Activated naive CD8-positive, alpha-beta T cell treated with anti-CD3 and anti-CD28 coated beads, Interleukin-2, amount 50 U/mL, for 24 hours (primary cell): ENCODE results near the gene ATRNL1.
"Not testable (repeated sequence)": the region's sequence is repeated elsewhere in the genome, so short reads cannot be mapped to it uniquely, and the experiment has no call there.

ENCODE experiments used
- ATAC-seq: fragments of 150-1000 bp; cut with Tn5 transposase; one replicate; pipeline ENCODE4 v1.10.0; 2021
- DNase-seq: peaks from one replicate; pipeline ENCODE4 v3.0.0; 2021
- H3K27ac Mint-ChIP-seq: one replicate; pipeline ENCODE4 v1.8.0; 2021; ENCODE audit warnings: mild to moderate bottlenecking, mixed read lengths
- H3K27me3 Mint-ChIP-seq: one replicate; pipeline ENCODE4 v1.8.0; 2021; ENCODE audit warnings: mixed read lengths
- H3K36me3 Mint-ChIP-seq: one replicate; pipeline ENCODE4 v1.8.0; 2021; ENCODE audit warnings: low read depth, mixed read lengths
- H3K4me1 Mint-ChIP-seq: one replicate; pipeline ENCODE4 v1.8.0; 2021; ENCODE audit warnings: mixed read lengths
- H3K4me3 Mint-ChIP-seq: one replicate; pipeline ENCODE4 v1.8.0; 2021; ENCODE audit warnings: mild to moderate bottlenecking, moderate library complexity, mixed read lengths
- H3K9me3 Mint-ChIP-seq: one replicate; pipeline ENCODE4 v1.8.0; 2021; ENCODE audit warnings: mixed read lengths

The ATRNL1 gene

DNA sequence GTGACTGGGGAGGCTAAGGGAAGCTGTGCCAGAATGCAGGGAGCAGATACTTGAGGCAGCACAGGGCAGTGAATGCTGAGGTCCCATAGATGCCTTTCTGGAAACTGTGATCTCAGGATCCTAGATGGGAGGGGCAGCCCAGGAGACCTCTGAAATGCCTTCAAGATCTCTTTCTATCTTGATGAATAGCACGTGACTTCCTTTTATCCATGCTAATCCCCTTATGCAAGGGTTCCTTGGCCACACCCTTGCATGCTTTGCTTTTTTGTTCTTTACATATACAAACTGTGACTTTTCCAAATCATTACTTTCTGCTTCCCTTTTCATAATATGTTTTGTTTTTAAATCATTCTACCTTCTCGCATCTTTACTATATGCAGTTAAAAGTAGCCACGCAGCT is 14.7 kb downstream of the ATRNL1 start:
- Mint-ChIP-seq H3K36me3 (no peaks in the 10 kb centered on the region), H3K4me1 (no peaks in the 10 kb centered on the region), H3K27me3 (peaks cover 10% of the 10 kb centered on the region), H3K27ac (no peak overlapping the region), H3K9me3 (peaks cover 26% of the 10 kb centered on the region), H3K4me3 (no peak overlapping the region)
- DNase-seq = no peak
- ATAC-seq = no peak

DNA sequence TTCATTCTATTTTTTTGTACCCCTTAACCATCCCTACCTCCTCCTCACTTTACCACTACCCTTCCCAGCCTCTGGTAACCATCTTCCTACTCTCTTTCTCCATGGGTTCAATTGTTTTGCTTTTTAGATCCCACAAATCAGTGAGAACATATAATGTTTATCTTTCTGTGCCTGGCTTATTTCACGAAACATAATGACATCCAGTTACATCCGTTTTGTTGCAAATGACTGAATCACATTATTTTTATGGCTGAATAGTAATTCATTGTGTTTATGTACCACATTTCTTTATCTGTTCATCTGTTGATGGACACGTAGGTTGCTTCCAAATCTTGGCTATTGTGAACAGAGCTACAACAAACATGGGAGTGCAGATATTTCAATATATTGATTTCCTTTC is 24.1 kb downstream of the ATRNL1 start:
- Mint-ChIP-seq H3K27me3 (peaks cover 13% of the 10 kb centered on the region), H3K36me3 (no peaks in the 10 kb centered on the region)

DNA sequence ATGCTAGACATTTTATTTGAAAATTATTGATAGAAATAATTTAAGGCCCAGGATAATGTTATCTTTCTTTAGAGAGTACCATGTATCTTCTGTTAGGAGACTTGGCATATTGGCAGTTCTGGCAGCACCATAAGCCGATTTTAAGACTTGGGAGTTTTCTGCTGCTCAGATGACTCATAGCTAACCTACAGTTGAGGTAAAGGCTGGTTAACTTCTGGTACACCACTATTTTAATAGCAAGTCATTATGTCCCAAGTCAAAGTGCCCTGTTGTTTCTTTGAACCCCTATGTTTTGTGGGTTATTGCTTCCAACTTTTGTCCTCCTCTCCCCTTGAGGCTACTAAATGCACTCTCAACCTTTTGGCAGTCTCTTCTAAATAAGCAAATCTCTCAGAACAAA is 25.2 kb downstream of the ATRNL1 start:
- Mint-ChIP-seq H3K9me3 (no peaks in the 10 kb centered on the region), H3K4me3 (no peak overlapping the region), H3K4me1 (no peaks in the 10 kb centered on the region), H3K27ac (no peak overlapping the region), H3K36me3 (no peaks in the 10 kb centered on the region), H3K27me3 (peaks cover 9% of the 10 kb centered on the region)
- DNase-seq = no peak
- ATAC-seq = no peak

More for the DNA sequence above, 24.1 kb downstream of the ATRNL1 start:
- Mint-ChIP-seq H3K4me3 (no peak overlapping the region), H3K4me1 (no peaks in the 10 kb centered on the region), H3K9me3 (peaks cover 3% of the 10 kb centered on the region), H3K27ac (no peak overlapping the region)
- no peak for ATAC-seq
- no peak for DNase-seq

DNA sequence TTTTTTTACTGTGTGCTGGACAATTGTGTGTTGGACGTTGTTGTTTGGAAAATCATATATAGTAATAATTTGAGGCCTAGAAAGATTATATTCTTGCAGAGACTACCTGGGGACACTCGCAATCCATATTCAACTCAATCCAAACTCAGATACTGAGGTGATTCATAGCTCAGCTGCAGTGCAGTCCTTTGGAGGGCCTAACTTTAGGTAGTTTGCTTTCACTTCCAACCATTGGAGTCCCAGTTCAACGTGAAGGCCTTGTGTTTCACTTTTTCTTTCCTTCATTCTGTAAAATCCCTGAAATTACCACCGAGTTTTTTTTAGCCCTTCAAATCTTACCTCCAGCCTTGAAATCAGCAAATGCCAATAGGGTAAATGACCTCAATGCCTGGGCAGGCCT is 32.3 kb downstream of the ATRNL1 start:
- Mint-ChIP-seq H3K36me3 (no peaks in the 10 kb centered on the region), H3K4me1 (no peaks in the 10 kb centered on the region)

DNA sequence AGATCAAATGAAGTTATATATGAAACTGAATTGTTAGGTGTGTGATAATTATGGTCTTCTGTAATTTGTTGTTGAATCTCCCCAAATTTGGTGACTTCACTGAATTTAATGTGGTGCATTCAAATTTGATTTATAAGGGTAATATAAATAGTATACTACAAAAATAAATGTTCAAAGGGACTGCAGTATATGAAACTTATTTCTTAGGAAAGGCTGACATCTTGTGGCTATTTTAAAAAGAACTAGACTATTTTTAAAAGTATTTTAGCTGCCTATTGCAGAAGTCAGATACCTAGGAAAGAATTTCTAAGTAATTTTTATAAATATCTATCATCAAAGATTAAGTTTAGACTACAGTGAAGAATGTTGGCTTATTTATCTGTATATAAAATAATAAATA is 36.6 kb downstream of the ATRNL1 start:
- Mint-ChIP-seq H3K27me3 (no peaks in the 10 kb centered on the region), H3K4me1 (no peaks in the 10 kb centered on the region), H3K27ac (no peak overlapping the region), H3K36me3 (no peaks in the 10 kb centered on the region), H3K9me3 (no peaks in the 10 kb centered on the region), H3K4me3 (no peak overlapping the region)
- no peak for DNase-seq
- no peak for ATAC-seq

More for the DNA sequence above, 32.3 kb downstream of the ATRNL1 start:
- H3K27ac Mint-ChIP-seq = no peak overlapping the region
- H3K27me3 Mint-ChIP-seq = no peaks in the 10 kb centered on the region
- H3K4me3 Mint-ChIP-seq = no peak overlapping the region
- no peak for ATAC-seq
- H3K9me3 Mint-ChIP-seq = no peaks in the 10 kb centered on the region
- no peak for DNase-seq

DNA sequence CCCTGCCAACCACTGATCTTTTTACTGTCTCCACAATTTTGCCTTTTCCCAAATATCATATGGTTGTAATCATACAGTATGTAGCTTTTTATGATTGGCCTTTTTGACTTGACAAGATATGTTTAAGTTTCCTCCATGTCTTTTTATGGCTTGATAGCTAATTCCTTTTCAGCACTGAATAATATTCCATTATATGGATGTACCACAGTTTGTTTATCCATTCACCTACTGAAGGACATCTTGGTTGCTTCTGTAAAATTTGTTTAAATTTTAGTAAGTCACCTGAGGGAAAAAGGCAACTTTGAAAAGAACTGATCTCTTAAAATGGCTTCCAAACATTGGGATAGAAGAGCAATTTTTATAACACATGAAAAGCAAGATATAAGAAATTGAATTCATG is 43.5 kb downstream of the ATRNL1 start:
- H3K36me3 Mint-ChIP-seq = no peaks in the 10 kb centered on the region
- DNase-seq (no peak), ATAC-seq (no peak)
- H3K27me3 Mint-ChIP-seq = peaks cover 3% of the 10 kb centered on the region
- H3K9me3 Mint-ChIP-seq = peaks cover 5% of the 10 kb centered on the region
- no peak overlapping the region for H3K4me3 Mint-ChIP-seq
- no peak overlapping the region for H3K27ac Mint-ChIP-seq
- no peaks in the 10 kb centered on the region for H3K4me1 Mint-ChIP-seq

DNA sequence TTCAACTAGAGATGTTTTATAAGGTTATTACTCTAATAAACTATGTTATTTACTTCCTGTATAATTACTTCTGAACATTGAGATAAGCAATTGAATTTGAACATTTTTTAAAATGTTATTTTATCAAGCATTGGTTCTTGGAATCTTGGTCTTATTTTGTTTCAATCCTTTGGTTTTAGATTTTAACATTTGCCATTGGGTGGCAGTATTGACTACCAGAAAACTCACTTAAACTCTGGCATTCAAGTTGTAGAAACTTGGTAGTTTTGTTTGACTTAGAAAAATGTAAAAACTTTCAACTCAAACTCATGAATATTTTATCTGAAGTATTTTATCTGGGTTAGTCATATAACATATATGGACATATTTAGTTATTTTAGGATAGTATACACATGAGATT is 48.1 kb downstream of the ATRNL1 start:
- Mint-ChIP-seq H3K4me3 (no peak overlapping the region), H3K27me3 (peaks cover 3% of the 10 kb centered on the region), H3K4me1 (no peaks in the 10 kb centered on the region), H3K36me3 (no peaks in the 10 kb centered on the region), H3K27ac (no peak overlapping the region), H3K9me3 (peaks cover 5% of the 10 kb centered on the region)
- no peak for DNase-seq
- no peak for ATAC-seq

DNA sequence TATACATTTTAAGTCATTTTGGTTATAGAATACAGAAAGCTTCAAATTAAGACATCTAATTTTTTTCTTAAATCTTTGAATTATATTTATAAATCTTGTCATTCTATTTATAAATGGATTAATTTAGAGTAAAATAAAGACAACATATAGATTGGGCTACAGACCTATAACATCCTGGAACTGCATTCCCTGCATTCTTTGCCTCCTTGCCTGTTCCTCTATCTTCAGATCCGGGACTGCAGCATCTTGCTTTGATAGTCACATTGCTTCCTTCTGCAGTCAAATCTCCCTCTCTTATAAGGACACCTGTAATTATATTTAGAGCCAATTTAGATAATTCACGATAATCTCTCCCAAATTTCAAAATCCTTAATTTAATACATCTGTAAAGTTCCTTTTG is 64.2 kb downstream of the ATRNL1 start:
- Mint-ChIP-seq H3K36me3 (no peaks in the 10 kb centered on the region), H3K4me1 (no peaks in the 10 kb centered on the region), H3K27ac (no peak overlapping the region), H3K9me3 (no peaks in the 10 kb centered on the region), H3K4me3 (no peak overlapping the region), H3K27me3 (peaks cover 6% of the 10 kb centered on the region)
- ATAC-seq (no peak), DNase-seq (no peak)

DNA sequence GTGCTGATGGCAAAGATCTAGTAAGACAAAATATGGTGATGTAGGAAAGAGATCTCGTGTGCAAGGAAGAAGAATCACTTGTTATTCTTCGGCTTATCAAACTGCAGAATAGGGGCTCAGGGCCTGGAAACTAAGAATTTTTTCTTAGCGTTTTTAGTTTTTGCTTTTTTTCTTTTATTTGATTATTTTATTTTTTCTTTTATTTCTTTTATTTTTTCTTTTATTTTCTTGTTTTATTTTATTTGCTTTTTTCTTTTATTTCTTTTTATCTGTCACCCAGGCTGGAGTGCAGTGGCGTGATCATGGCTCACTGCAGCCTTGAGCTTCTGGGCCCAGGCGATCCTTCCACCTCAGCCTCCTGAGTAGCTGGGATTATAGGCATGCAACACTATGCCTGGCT is 70.0 kb downstream of the ATRNL1 start:
- no peaks in the 10 kb centered on the region for H3K36me3 Mint-ChIP-seq
- H3K27ac Mint-ChIP-seq = no peak overlapping the region
- H3K9me3 Mint-ChIP-seq = no peaks in the 10 kb centered on the region
- H3K4me3 Mint-ChIP-seq = no peak overlapping the region
- ATAC-seq = no peak
- peaks cover 5% of the 10 kb centered on the region for H3K27me3 Mint-ChIP-seq
- no peaks in the 10 kb centered on the region for H3K4me1 Mint-ChIP-seq
- no peak for DNase-seq

DNA sequence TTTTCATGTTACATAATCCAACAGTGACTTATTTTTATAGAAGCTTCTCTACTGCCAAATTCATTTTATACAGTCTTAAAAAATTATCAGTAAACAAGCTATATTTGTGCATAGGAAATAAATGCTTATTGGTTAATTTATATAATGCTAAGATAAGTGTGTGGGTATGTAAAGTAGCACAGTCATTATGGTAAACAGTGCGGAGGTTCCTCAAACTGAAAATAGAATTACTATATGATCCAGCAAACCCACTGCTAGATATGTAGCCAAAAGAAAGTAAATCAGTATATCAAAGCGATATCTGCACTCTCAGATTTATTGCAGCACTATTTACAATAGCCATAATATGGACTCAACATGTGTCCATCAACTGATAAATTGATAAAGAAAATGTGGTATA is 71.1 kb downstream of the ATRNL1 start:
- Mint-ChIP-seq H3K27ac (no peak overlapping the region), H3K27me3 (peaks cover 5% of the 10 kb centered on the region), H3K4me1 (no peaks in the 10 kb centered on the region), H3K9me3 (no peaks in the 10 kb centered on the region), H3K36me3 (no peaks in the 10 kb centered on the region), H3K4me3 (no peak overlapping the region)
- no peak for DNase-seq
- ATAC-seq = no peak

DNA sequence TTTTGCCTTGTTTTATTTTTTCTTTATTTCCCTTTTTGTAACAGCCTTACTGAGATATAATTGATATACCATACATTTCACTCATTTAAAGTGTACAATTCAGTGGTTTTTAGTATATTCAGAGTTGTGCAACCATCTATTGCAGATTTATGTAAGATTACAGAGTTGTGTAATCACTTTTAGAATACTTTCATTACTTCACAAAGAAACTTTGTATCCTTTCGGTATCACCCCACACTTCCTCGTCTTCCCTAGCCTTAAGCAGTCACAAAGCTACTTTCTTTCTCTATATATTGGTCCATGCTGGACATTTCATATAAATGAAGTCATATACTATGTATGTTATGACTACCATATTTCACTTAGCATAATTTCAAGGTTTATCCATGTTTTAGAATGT is 74.6 kb downstream of the ATRNL1 start:
- Mint-ChIP-seq H3K4me3 (no peak overlapping the region), H3K27ac (no peak overlapping the region)
- no peak for ATAC-seq

DNA sequence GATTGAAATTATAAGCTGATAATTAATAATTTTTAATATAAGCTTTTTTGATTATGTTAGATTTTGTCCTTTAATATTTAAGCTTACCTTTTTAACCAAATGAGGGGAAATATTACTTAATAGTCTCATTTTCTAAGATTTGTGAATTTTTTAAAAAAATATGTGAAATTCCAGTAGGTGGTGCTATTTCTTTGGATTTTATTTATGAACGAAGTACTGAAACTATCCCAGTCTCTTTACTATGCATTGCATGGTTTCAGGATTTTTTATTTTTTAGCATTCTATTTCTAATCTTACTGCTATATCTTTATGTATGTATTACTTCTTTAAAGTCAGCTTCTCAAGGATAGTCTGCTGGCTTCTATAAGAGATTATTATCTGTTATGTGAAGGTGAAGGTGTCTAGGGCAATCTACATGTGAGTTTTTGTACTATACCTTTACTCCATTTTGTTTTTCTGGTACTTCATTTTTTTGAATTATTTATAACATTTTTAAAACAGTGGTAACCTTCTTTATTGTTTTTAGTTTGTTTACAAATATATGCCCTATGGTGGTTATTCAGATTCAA is 78.3 kb downstream of the ATRNL1 start:
- Mint-ChIP-seq H3K9me3 (no peaks in the 10 kb centered on the region), H3K27ac (no peak overlapping the region), H3K36me3 (no peaks in the 10 kb centered on the region), H3K4me1 (no peaks in the 10 kb centered on the region), H3K27me3 (no peaks in the 10 kb centered on the region), H3K4me3 (no peak overlapping the region)
- DNase-seq (no peak), ATAC-seq (no peak)

More for the DNA sequence above, 74.6 kb downstream of the ATRNL1 start:
- DNase-seq = no peak
- H3K27me3 Mint-ChIP-seq = peaks cover under 1% of the 10 kb centered on the region
- H3K4me1 Mint-ChIP-seq = no peaks in the 10 kb centered on the region
- no peaks in the 10 kb centered on the region for H3K9me3 Mint-ChIP-seq
- H3K36me3 Mint-ChIP-seq = no peaks in the 10 kb centered on the region

DNA sequence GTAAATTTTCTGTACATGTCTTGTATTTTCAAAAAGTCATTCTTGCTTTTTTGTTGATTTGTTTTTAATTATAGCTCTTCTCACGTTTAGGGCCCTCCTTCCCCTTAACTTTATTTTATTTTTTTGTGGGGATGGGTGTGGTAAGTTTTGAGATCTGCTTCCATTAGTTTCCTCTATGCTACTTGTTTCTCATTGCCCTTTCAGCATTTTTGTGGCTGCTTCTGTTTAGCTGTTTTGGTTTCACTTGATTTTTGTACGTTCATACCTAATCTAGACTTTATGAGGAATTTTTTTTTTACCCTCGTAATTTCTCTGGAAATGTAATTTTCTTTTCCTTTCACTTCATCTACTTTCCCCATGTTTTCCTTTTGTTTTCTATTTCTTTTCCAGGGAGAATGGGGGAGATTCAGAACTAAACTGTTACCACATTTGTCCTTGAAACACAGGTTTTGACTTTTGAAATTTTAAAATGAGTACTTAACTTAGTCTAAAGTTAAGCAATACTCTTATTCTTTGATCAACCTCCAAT is 80.8 kb downstream of the ATRNL1 start:
- no peaks in the 10 kb centered on the region for H3K36me3 Mint-ChIP-seq
- DNase-seq (no peak), ATAC-seq (no peak)
- no peaks in the 10 kb centered on the region for H3K27me3 Mint-ChIP-seq
- no peak overlapping the region for H3K27ac Mint-ChIP-seq
- no peaks in the 10 kb centered on the region for H3K4me1 Mint-ChIP-seq
- H3K4me3 Mint-ChIP-seq = no peak overlapping the region
- no peaks in the 10 kb centered on the region for H3K9me3 Mint-ChIP-seq

DNA sequence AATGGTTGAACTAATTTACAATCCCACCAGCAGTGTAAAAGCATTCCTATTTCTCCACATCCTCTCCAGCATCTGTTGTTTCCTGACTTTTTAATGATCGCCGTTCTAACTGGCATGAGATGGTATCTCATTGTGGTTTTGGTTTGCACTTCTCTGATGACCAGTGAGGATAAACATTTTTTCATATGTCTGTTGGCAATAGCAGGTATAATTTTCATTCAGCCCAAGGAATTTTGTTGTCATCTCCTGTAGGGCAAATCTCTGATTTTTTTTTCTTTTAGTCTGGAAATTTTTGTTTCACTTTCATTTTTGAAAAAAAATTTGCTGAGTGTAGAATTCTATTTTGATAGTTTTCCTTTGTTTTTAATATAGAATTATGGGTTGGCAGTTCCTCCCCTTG is 114.1 kb downstream of the ATRNL1 start:
- H3K9me3 Mint-ChIP-seq, H3K4me1 Mint-ChIP-seq, ATAC-seq, H3K27me3 Mint-ChIP-seq, H3K27ac Mint-ChIP-seq, H3K36me3 Mint-ChIP-seq, DNase-seq: not testable (repeated sequence)
- peak overlapping the region; percentile 64 for H3K4me3 Mint-ChIP-seq

DNA sequence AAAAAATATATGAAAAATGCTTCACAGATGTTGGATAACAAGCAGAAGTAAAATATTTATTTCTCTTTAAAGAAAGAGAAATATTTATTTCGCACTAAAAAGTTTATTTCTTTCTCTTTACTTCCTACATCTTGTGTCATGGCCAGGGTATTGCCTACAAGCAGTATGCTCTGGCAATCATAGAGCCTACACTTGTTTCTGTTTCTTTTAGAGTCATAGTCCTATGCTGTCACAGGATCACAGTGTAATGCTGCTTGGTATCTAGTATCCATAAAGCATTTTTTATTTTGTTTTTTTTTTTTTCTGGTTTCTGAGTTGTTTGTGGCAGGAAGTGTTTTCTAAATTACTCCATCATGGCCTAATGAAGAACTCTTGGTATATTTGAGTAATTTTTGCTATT is 116.0 kb downstream of the ATRNL1 start:
- ATAC-seq (no peak), DNase-seq (no peak)
- Mint-ChIP-seq H3K4me3 (no peak overlapping the region), H3K36me3 (no peaks in the 10 kb centered on the region), H3K27me3 (peaks cover 2% of the 10 kb centered on the region), H3K9me3 (peaks cover 5% of the 10 kb centered on the region), H3K27ac (no peak overlapping the region), H3K4me1 (peaks cover 8% of the 10 kb centered on the region)

DNA sequence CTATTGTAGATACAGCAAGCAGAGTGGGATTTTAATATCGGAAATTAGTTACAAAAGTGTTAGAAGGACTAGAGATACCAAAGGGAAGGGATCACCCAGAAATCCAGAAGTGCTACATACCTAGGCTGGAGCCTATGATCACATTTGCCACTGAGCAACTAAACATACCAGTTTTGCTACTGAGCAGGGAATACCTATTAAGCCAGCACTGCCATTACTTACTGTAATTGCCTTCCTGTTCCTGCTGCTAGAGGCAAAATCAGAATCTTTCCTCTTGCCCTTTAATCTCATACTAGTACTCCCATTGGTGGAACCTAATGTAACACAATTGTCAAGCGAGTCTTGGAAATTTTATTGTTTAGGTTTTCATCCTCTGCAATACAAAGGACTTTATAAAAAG is 121.7 kb downstream of the ATRNL1 start:
- no peak for ATAC-seq
- no peak for DNase-seq
- H3K27ac Mint-ChIP-seq = no peak overlapping the region
- peaks cover 5% of the 10 kb centered on the region for H3K9me3 Mint-ChIP-seq
- no peaks in the 10 kb centered on the region for H3K27me3 Mint-ChIP-seq
- no peak overlapping the region for H3K4me3 Mint-ChIP-seq
- H3K36me3 Mint-ChIP-seq = no peaks in the 10 kb centered on the region
- no peaks in the 10 kb centered on the region for H3K4me1 Mint-ChIP-seq
